Small intestine (tissue), 7 donors: Measurements from ENCODE around the gene CCDC80. TPM values are rescaled to one million over a fixed set of nuclear protein-coding genes. Genes with fewer than 3 reads are reported as not detected.
"Not testable (repeated sequence)": the region's sequence is repeated elsewhere in the genome, so short reads cannot be mapped to it uniquely, and the experiment has no call there.

Experiments used
- DNase-seq, 2 donors: peaks; one replicate each; pipeline versions ENCODE4 v3.0.0 to v3.0.0-alpha.2; 2013
- FAIRE-seq: peaks from 2 replicates; lab custom pipeline; 2012; peaks lifted over from hg19 to GRCh38; lab: Jason Lieb, UNC
- H3K27ac ChIP-seq, 3 donors: one replicate each; pipeline ENCODE4 v1.5.1; 2013; ENCODE audit warnings: low read length in 2 of 3, mild to moderate bottlenecking in 2 of 3, control low read depth in 1 of 3, inconsistent platforms in 1 of 3, low read depth in 1 of 3, moderate library complexity in 1 of 3
- H3K27me3 ChIP-seq, 3 donors: one replicate each; pipeline ENCODE4 v1.6.1; 2013; ENCODE audit warnings: low read length in 3 of 3, inconsistent platforms in 1 of 3; ENCODE audit not compliant: control insufficient read depth in 3 of 3, insufficient read depth in 3 of 3
- H3K36me3 ChIP-seq, 3 donors: one replicate each; pipeline ENCODE4 v1.6.1; 2013; ENCODE audit warnings: low read length in 3 of 3, inconsistent platforms in 1 of 3, low read depth in 1 of 3, mild to moderate bottlenecking in 1 of 3, moderate library complexity in 1 of 3; ENCODE audit not compliant: control insufficient read depth in 3 of 3, insufficient read depth in 2 of 3
- H3K4me1 ChIP-seq, 3 donors: one replicate each; pipeline ENCODE4 v1.6.1; 2013; ENCODE audit warnings: low read length in 2 of 3, inconsistent platforms in 1 of 3, low read depth in 1 of 3, mild to moderate bottlenecking in 1 of 3, moderate library complexity in 1 of 3; ENCODE audit not compliant: control insufficient read depth in 3 of 3, insufficient read depth in 2 of 3
- H3K4me3 ChIP-seq, 3 donors: one replicate each; pipeline ENCODE4 v1.5.1; 2013; ENCODE audit warnings: low read length in 3 of 3, control low read depth in 1 of 3, inconsistent platforms in 1 of 3, low read depth in 1 of 3, mild to moderate bottlenecking in 1 of 3, moderate library complexity in 1 of 3
- H3K9me3 ChIP-seq, 2 donors: one replicate each; pipeline ENCODE4 v1.6.1; 2013; ENCODE audit warnings: low read depth in 1 of 2, low read length in 1 of 2; ENCODE audit not compliant: control insufficient read depth in 2 of 2, insufficient read depth in 1 of 2
- WGBS, 3 donors: extraction: QIAGEN DNeasy Blood & Tissue Kit; methylation state at CpG; one replicate each; pipeline ENCODE4 v1.1.7; 2013; 5-methylcytosine and 5-hydroxymethylcytosine counted together
- polyA plus RNA-seq, 4 donors: library from polyadenylated mRNA; stranded (reverse) in 3 of 4; unstranded in 1 of 4; fragments of 200-250 nt in 3 of 4; fragments of 120-200 nt in 1 of 4; gene quantifications; one replicate each; pipeline versions ENCODE4 v1.2.1 to v1.2.3, GENCODE V29; 2013
- donor health status: healthy with polysubstance abuse.
- donor health status: control.
- donor health status: control.
- donor health status: Bipolar disorder and iron deficiency.
- donor health status: healthy.

The CCDC80 gene
- polyA plus RNA-seq, 4 donors = 2.5 to 14.5 (median 5.2) TPM

GRCh38 chr3:112672716-112673541 lies 32.0 kb upstream of the CCDC80 start:
- Histone ChIP-seq H3K27ac (peak overlapping the region in 1 of 3 donors; percentile 27), H3K36me3 (no peaks in the 10 kb centered on the region), H3K9me3 (no peaks in the 10 kb centered on the region), H3K4me3 (no peak overlapping the region), H3K27me3 (no peaks in the 10 kb centered on the region), H3K4me1 (peaks cover 0 to 4% (median 0%) of the 10 kb centered on the region in 3 donors)
- FAIRE-seq (no peak), DNase-seq (no peak)
- 64 to 81% (median 69%) methylated on average over 5 of the region's 5 CpGs for WGBS, 3 donors

GRCh38 chr3:112671930-112672715 lies 31.2 kb upstream of the CCDC80 start:
- FAIRE-seq (no peak), DNase-seq (peak in 1 of 2 donors; percentile 42)
- H3K27me3 ChIP-seq = no peaks in the 10 kb centered on the region
- peak overlapping the region in 2 of 3 donors; percentile 47 to 68 for H3K27ac ChIP-seq
- WGBS, 3 donors = 30 to 50% (median 45%) methylated on average over 4 of the region's 4 CpGs
- no peak overlapping the region for H3K4me3 ChIP-seq
- peaks cover 0 to 3% (median 0%) of the 10 kb centered on the region in 3 donors for H3K4me1 ChIP-seq
- H3K36me3 ChIP-seq = no peaks in the 10 kb centered on the region
- no peaks in the 10 kb centered on the region for H3K9me3 ChIP-seq

GRCh38 chr3:112670824-112671223 lies 29.9 kb upstream of the CCDC80 start:
- no peak overlapping the region for H3K4me3 ChIP-seq
- no peak overlapping the region for H3K27ac ChIP-seq
- peak in 1 of 2 donors; percentile 16 for DNase-seq
- no peaks in the 10 kb centered on the region for H3K4me1 ChIP-seq
- no peak for FAIRE-seq
- no peaks in the 10 kb centered on the region for H3K9me3 ChIP-seq
- no peaks in the 10 kb centered on the region for H3K27me3 ChIP-seq
- 73 to 87% (median 77%) methylated on average over 7 of the region's 7 CpGs for WGBS, 3 donors
- H3K36me3 ChIP-seq = no peaks in the 10 kb centered on the region

- no peaks in the 10 kb centered on the region for H3K27me3 ChIP-seq
- H3K9me3 ChIP-seq = no peaks in the 10 kb centered on the region
- FAIRE-seq (no peak), DNase-seq (no peak)
- H3K27ac ChIP-seq = no peak overlapping the region
- WGBS, 3 donors = 66 to 73% (median 68%) methylated on average over 4 of the region's 4 CpGs
- H3K36me3 ChIP-seq = no peaks in the 10 kb centered on the region
- no peaks in the 10 kb centered on the region for H3K4me1 ChIP-seq
- no peak overlapping the region for H3K4me3 ChIP-seq
These were observed 26.7 kb upstream of the CCDC80 start for GRCh38 chr3:112667599-112667998.

- FAIRE-seq, H3K27me3 ChIP-seq: not testable (repeated sequence)
- 95 to 97% (median 95%) methylated on average over 6 to 8 of the region's 9 CpGs for WGBS, 3 donors
These were observed 24.1 kb upstream of the CCDC80 start for GRCh38 chr3:112665009-112665408.

GRCh38 chr3:112656043-112656442 lies 15.1 kb upstream of the CCDC80 start:
- H3K4me1 ChIP-seq = no peaks in the 10 kb centered on the region
- no peak for FAIRE-seq
- no peaks in the 10 kb centered on the region for H3K27me3 ChIP-seq
- no peak for DNase-seq
- H3K4me3 ChIP-seq = no peak overlapping the region
- no peaks in the 10 kb centered on the region for H3K36me3 ChIP-seq
- no peak overlapping the region for H3K27ac ChIP-seq
- H3K9me3 ChIP-seq = no peaks in the 10 kb centered on the region

More at GRCh38 chr3:112665009-112665408, 24.1 kb upstream of the CCDC80 start:
- H3K9me3 ChIP-seq, H3K4me1 ChIP-seq, H3K36me3 ChIP-seq, H3K27ac ChIP-seq, H3K4me3 ChIP-seq, DNase-seq: not testable (repeated sequence)

GRCh38 chr3:112654979-112655378 lies 14.0 kb upstream of the CCDC80 start:
- FAIRE-seq (no peak), DNase-seq (no peak)
- Histone ChIP-seq H3K36me3 (no peaks in the 10 kb centered on the region), H3K4me3 (no peak overlapping the region), H3K4me1 (no peaks in the 10 kb centered on the region), H3K9me3 (no peaks in the 10 kb centered on the region), H3K27me3 (no peaks in the 10 kb centered on the region), H3K27ac (no peak overlapping the region)
- WGBS, 3 donors = 98% methylated on average over 4 of the region's 4 CpGs

- no peak for DNase-seq
- Histone ChIP-seq H3K4me3 (no peak overlapping the region), H3K27ac (no peak overlapping the region), H3K27me3 (no peaks in the 10 kb centered on the region), H3K36me3 (no peaks in the 10 kb centered on the region), H3K4me1 (no peaks in the 10 kb centered on the region), H3K9me3 (no peaks in the 10 kb centered on the region)
- WGBS, 3 donors = 86 to 87% (median 86%) methylated on average over 5 of the region's 5 CpGs
- no peak for FAIRE-seq
These were observed 13.5 kb upstream of the CCDC80 start for GRCh38 chr3:112654492-112654891.
